H1 (cell line): Measurements from ENCODE around the gene SENP3. TPM values are rescaled to one million over a fixed set of nuclear protein-coding genes. Genes with fewer than 3 reads are reported as not detected.
A peak's percentile ranks its signal among the peaks of the same experiment; 100 is the strongest.

Experiments used
- ASH2L ChIP-seq: fragments of 200-600, 300-600 bp; sonication (generic); IDR thresholded peaks from one replicate; pipeline ENCODE4 v1.7.1; 2017; ENCODE audit warnings: low read length
- CREB1 ChIP-seq: IDR thresholded peaks from 2 replicates; pipeline ENCODE4 v1.6.1; 2012; ENCODE audit warnings: inconsistent platforms
- KDM4A ChIP-seq: IDR thresholded peaks from one replicate; pipeline ENCODE4 v1.7.1; 2012; ENCODE audit warnings: low read depth, mild to moderate bottlenecking, moderate library complexity, low read length, inconsistent platforms; ENCODE audit not compliant: severe bottlenecking
- RNF2 ChIP-seq: fragments of 200-900, 300-1000 bp; sonication (generic); IDR thresholded peaks from 2 replicates; pipeline ENCODE4 v1.7.1; 2016; ENCODE audit warnings: borderline replicate concordance, low read depth, mild to moderate bottlenecking, antibody characterized with exemption, low read length; ENCODE audit not compliant: poor library complexity, severe bottlenecking; ENCODE audit errors: missing control alignments
- SAP30 ChIP-seq: fragments of 300-600 bp; sonication (generic); IDR thresholded peaks from 2 replicates; pipeline ENCODE4 v1.7.1; 2012; ENCODE audit warnings: low read length, moderate library complexity, mild to moderate bottlenecking, inconsistent platforms; ENCODE audit not compliant: insufficient read depth, insufficient replicate concordance
- SRF ChIP-seq: IDR thresholded peaks from 2 replicates; pipeline ENCODE4 v1.6.1; 2011; ENCODE audit warnings: mild to moderate bottlenecking, low read depth, low read length, moderate library complexity
- TAF1 ChIP-seq: IDR thresholded peaks from 2 replicates; pipeline ENCODE4 v1.6.1; 2011; ENCODE audit warnings: mild to moderate bottlenecking, low read depth, low read length
- TBP ChIP-seq: IDR thresholded peaks from 2 replicates; pipeline ENCODE4 v1.6.1; 2011; ENCODE audit warnings: low read depth, low read length, improper control_type of control experiment
- TEAD4 ChIP-seq: IDR thresholded peaks from 2 replicates; pipeline ENCODE4 v1.6.1; 2012; ENCODE audit warnings: low read depth, low read length, inconsistent platforms, mixed read lengths
- polyA plus RNA-seq, 7 experiments: library from polyadenylated mRNA; depleted of rRNA in 3 of 7; stranded (reverse) in 5 of 7; unstranded in 2 of 7; fragments of >200 nt in 5 of 7; fragments of 200-250 nt in 2 of 7; gene quantifications; 1 replicate in 5 of 7; 2 replicates in 1 of 7; 4 replicates in 1 of 7; pipeline versions ENCODE4 v1.2.1 to v1.2.3, GENCODE V29; 2011 to 2013; ENCODE audit warnings: missing spikeins in 2 of 7, mixed read lengths in 2 of 7
- total RNA-seq: library from RNA; stranded (reverse); fragmentation: NEBNext Ultra II Directional; extraction: Animal tissue kit (Norgen Biotek cat#: 25700); gene quantifications from 2 replicates; pipeline ENCODE4 v1.2.1, GENCODE V29; 2021
- TF ChIP-seq, protein P1 (sequence below): fragments of 300-600 bp; sonication (generic); IDR thresholded peaks from 2 replicates; pipeline ENCODE4 v1.7.1; 2012; ENCODE audit warnings: low read length, moderate library complexity, mild to moderate bottlenecking, inconsistent platforms; ENCODE audit not compliant: insufficient replicate concordance

The SENP3 gene
- total and polyA plus RNA-seq, 2 of the 8 experiments (the other 6 are each of a cell fraction or from before 2014, with no cell fraction given) = 86.2 to 129 TPM

- TF ChIP-seq SAP30 (no peak), RNF2 (peak; percentile 56), CREB1 (no peak; the same call in 1 of the 2 replicates), ASH2L (peak; percentile 71), TAF1 (peak; percentile 96), KDM4A (peak; percentile 43), SRF (no peak), TEAD4 (no peak), TBP (peak; percentile 90)
- TF ChIP-seq, protein P1, sequence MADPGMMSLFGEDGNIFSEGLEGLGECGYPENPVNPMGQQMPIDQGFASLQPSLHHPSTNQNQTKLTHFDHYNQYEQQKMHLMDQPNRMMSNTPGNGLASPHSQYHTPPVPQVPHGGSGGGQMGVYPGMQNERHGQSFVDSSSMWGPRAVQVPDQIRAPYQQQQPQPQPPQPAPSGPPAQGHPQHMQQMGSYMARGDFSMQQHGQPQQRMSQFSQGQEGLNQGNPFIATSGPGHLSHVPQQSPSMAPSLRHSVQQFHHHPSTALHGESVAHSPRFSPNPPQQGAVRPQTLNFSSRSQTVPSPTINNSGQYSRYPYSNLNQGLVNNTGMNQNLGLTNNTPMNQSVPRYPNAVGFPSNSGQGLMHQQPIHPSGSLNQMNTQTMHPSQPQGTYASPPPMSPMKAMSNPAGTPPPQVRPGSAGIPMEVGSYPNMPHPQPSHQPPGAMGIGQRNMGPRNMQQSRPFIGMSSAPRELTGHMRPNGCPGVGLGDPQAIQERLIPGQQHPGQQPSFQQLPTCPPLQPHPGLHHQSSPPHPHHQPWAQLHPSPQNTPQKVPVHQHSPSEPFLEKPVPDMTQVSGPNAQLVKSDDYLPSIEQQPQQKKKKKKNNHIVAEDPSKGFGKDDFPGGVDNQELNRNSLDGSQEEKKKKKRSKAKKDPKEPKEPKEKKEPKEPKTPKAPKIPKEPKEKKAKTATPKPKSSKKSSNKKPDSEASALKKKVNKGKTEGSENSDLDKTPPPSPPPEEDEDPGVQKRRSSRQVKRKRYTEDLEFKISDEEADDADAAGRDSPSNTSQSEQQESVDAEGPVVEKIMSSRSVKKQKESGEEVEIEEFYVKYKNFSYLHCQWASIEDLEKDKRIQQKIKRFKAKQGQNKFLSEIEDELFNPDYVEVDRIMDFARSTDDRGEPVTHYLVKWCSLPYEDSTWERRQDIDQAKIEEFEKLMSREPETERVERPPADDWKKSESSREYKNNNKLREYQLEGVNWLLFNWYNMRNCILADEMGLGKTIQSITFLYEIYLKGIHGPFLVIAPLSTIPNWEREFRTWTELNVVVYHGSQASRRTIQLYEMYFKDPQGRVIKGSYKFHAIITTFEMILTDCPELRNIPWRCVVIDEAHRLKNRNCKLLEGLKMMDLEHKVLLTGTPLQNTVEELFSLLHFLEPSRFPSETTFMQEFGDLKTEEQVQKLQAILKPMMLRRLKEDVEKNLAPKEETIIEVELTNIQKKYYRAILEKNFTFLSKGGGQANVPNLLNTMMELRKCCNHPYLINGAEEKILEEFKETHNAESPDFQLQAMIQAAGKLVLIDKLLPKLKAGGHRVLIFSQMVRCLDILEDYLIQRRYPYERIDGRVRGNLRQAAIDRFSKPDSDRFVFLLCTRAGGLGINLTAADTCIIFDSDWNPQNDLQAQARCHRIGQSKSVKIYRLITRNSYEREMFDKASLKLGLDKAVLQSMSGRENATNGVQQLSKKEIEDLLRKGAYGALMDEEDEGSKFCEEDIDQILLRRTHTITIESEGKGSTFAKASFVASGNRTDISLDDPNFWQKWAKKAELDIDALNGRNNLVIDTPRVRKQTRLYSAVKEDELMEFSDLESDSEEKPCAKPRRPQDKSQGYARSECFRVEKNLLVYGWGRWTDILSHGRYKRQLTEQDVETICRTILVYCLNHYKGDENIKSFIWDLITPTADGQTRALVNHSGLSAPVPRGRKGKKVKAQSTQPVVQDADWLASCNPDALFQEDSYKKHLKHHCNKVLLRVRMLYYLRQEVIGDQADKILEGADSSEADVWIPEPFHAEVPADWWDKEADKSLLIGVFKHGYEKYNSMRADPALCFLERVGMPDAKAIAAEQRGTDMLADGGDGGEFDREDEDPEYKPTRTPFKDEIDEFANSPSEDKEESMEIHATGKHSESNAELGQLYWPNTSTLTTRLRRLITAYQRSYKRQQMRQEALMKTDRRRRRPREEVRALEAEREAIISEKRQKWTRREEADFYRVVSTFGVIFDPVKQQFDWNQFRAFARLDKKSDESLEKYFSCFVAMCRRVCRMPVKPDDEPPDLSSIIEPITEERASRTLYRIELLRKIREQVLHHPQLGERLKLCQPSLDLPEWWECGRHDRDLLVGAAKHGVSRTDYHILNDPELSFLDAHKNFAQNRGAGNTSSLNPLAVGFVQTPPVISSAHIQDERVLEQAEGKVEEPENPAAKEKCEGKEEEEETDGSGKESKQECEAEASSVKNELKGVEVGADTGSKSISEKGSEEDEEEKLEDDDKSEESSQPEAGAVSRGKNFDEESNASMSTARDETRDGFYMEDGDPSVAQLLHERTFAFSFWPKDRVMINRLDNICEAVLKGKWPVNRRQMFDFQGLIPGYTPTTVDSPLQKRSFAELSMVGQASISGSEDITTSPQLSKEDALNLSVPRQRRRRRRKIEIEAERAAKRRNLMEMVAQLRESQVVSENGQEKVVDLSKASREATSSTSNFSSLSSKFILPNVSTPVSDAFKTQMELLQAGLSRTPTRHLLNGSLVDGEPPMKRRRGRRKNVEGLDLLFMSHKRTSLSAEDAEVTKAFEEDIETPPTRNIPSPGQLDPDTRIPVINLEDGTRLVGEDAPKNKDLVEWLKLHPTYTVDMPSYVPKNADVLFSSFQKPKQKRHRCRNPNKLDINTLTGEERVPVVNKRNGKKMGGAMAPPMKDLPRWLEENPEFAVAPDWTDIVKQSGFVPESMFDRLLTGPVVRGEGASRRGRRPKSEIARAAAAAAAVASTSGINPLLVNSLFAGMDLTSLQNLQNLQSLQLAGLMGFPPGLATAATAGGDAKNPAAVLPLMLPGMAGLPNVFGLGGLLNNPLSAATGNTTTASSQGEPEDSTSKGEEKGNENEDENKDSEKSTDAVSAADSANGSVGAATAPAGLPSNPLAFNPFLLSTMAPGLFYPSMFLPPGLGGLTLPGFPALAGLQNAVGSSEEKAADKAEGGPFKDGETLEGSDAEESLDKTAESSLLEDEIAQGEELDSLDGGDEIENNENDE = no peak
Observed at GRCh38 chr17:7583253-7584109, 21.8 kb downstream of the SENP3 start, which contains the start of gene MPDU1 (continued).
